NOMO-1 treated with dmso at 0.1 percent for 144 hours (cell line): ENCODE data around the gene SLC2A9.

Experiments used
- DNase-seq: peaks from one replicate; lab custom pipeline; 2025; ENCODE audit not compliant: unreplicated experiment; lab: John Stamatoyannopoulos, UW

SLC2A9 gene

GRCh38 chr4:10046471-10046870 lies 25.2 kb upstream of the SLC2A9 start:
- DNase-seq = no peak

- DNase-seq = no peak
Measured at GRCh38 chr4:10045481-10045880, 24.2 kb upstream of the SLC2A9 start.

- DNase-seq = no peak
Measured at GRCh38 chr4:10041036-10041435, 19.7 kb upstream of the SLC2A9 start.

GRCh38 chr4:10040049-10040892 lies 19.0 kb upstream of the SLC2A9 start:
- DNase-seq = no peak

- no peak for DNase-seq
Measured at GRCh38 chr4:10036807-10037342, 15.6 kb upstream of the SLC2A9 start.

GRCh38 chr4:10035130-10035529 lies 13.8 kb upstream of the SLC2A9 start:
- DNase-seq = no peak

GRCh38 chr4:10034612-10035104 lies 13.4 kb upstream of the SLC2A9 start:
- DNase-seq = no peak

- DNase-seq = no peak
Measured at GRCh38 chr4:10034136-10034535, 12.8 kb upstream of the SLC2A9 start.

GRCh38 chr4:10033191-10033881 lies 12.0 kb upstream of the SLC2A9 start:
- DNase-seq = no peak

GRCh38 chr4:10032625-10033024 lies 11.3 kb upstream of the SLC2A9 start:
- DNase-seq = peak; percentile 75

GRCh38 chr4:10031668-10032590 lies 10.6 kb upstream of the SLC2A9 start:
- no peak for DNase-seq

GRCh38 chr4:10030972-10031667 lies 9.8 kb upstream of the SLC2A9 start:
- DNase-seq = no peak

- DNase-seq = no peak
Measured at GRCh38 chr4:10029403-10029802, 8.1 kb upstream of the SLC2A9 start.

- no peak for DNase-seq
Measured at GRCh38 chr4:10028910-10029309, 7.6 kb upstream of the SLC2A9 start.

GRCh38 chr4:10026485-10026884 lies 5.2 kb upstream of the SLC2A9 start:
- DNase-seq = no peak

- no peak for DNase-seq
Measured at GRCh38 chr4:10025230-10025806, 4.0 kb upstream of the SLC2A9 start.

GRCh38 chr4:10024303-10024702 lies 3.0 kb upstream of the SLC2A9 start:
- DNase-seq = no peak

- peak; percentile 9 for DNase-seq
Measured at GRCh38 chr4:10023806-10024205, 2.5 kb upstream of the SLC2A9 start.

- DNase-seq = peak; percentile 59
Measured at GRCh38 chr4:10023050-10023419, 1.7 kb upstream of the SLC2A9 start.
